Measurements from ENCODE around the gene ACCSL.

DNA sequence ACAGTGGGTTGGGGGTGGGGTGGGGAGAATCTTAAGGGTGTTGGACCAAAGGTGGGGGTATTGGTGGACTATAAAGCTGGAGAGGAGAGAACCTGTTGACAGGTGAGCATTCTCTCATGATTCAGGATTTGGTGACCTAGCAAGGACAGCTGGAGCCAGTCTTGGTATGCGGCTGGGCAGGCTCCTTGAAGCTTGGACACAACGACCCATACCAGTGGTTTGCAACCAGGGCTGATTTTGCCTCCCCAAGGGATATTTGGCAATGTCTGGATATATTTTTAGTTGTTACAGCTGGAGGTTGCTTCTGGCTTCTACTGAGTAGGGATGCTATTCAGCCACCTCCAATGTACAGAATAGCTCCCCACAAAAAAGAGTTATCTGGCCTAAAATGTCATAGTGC, 53.3 kb downstream of the ACCSL start:
- TF ChIP-seq EZH2 (IDR thresholded peaks at IDR 0.05; ENCODE audit: low read length, unreplicated experiment) = no peak
- TF ChIP-seq, protein P1, sequence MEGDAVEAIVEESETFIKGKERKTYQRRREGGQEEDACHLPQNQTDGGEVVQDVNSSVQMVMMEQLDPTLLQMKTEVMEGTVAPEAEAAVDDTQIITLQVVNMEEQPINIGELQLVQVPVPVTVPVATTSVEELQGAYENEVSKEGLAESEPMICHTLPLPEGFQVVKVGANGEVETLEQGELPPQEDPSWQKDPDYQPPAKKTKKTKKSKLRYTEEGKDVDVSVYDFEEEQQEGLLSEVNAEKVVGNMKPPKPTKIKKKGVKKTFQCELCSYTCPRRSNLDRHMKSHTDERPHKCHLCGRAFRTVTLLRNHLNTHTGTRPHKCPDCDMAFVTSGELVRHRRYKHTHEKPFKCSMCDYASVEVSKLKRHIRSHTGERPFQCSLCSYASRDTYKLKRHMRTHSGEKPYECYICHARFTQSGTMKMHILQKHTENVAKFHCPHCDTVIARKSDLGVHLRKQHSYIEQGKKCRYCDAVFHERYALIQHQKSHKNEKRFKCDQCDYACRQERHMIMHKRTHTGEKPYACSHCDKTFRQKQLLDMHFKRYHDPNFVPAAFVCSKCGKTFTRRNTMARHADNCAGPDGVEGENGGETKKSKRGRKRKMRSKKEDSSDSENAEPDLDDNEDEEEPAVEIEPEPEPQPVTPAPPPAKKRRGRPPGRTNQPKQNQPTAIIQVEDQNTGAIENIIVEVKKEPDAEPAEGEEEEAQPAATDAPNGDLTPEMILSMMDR (conservative IDR thresholded peaks at IDR 0.05; ENCODE audit: low read depth, low read length) = no peak
- no peak for TF ChIP-seq EZH2phosphoT487 (IDR thresholded peaks at IDR 0.05; ENCODE audit: borderline replicate concordance, low read length)
